ENCODE data around the gene MBL2.

MBL2 gene

GRCh38 chr10:52768001-52768532 lies 4.5 kb downstream of the MBL2 start:
- Mint-ChIP-seq H3K27me3 (no peaks in the 10 kb centered on the region), H3K36me3 (ENCODE audit: insufficient read depth) (no peaks in the 10 kb centered on the region), H3K4me1 (no peaks in the 10 kb centered on the region), H3K4me3 (no peak overlapping the region), H3K9me3 (peaks cover 3% of the 10 kb centered on the region), H3K27ac (ENCODE audit: low read depth) (no peak overlapping the region)
- ATAC-seq (replicated peaks; ENCODE audit: extremely low read depth, poor library complexity, severe bottlenecking), result no peak
- DNase-seq (ENCODE audit: low spot score in 2 of 2), result no peak

- no peaks in the 10 kb centered on the region for H3K36me3 Mint-ChIP-seq (ENCODE audit: insufficient read depth)
- DNase-seq (ENCODE audit: low spot score in 2 of 2) (no peak), ATAC-seq (replicated peaks; ENCODE audit: extremely low read depth, poor library complexity, severe bottlenecking) (no peak)
- no peak overlapping the region for H3K27ac Mint-ChIP-seq (ENCODE audit: low read depth)
- H3K27me3 Mint-ChIP-seq, result no peaks in the 10 kb centered on the region
- peaks cover 27% of the 10 kb centered on the region for H3K9me3 Mint-ChIP-seq
- no peaks in the 10 kb centered on the region for H3K4me1 Mint-ChIP-seq
- no peak overlapping the region for H3K4me3 Mint-ChIP-seq
Observed at GRCh38 chr10:52762088-52762487, 10.5 kb downstream of the MBL2 start.

GRCh38 chr10:52759154-52759553 lies 13.4 kb downstream of the MBL2 start:
- Mint-ChIP-seq H3K27ac (ENCODE audit: low read depth) (no peak overlapping the region), H3K36me3 (ENCODE audit: insufficient read depth) (peaks cover 2% of the 10 kb centered on the region), H3K9me3 (peaks cover 33% of the 10 kb centered on the region), H3K27me3 (no peaks in the 10 kb centered on the region), H3K4me3 (no peak overlapping the region), H3K4me1 (no peaks in the 10 kb centered on the region)
- ATAC-seq (replicated peaks; ENCODE audit: extremely low read depth, poor library complexity, severe bottlenecking) (no peak), DNase-seq (ENCODE audit: low spot score in 2 of 2) (no peak)

GRCh38 chr10:52758406-52758805 lies 14.2 kb downstream of the MBL2 start:
- no peaks in the 10 kb centered on the region for H3K27me3 Mint-ChIP-seq
- peaks cover 33% of the 10 kb centered on the region for H3K9me3 Mint-ChIP-seq
- H3K4me3 Mint-ChIP-seq, result no peak overlapping the region
- DNase-seq (ENCODE audit: low spot score in 2 of 2) (no peak), ATAC-seq (replicated peaks; ENCODE audit: extremely low read depth, poor library complexity, severe bottlenecking) (no peak)
- H3K27ac Mint-ChIP-seq (ENCODE audit: low read depth), result no peak overlapping the region
- H3K36me3 Mint-ChIP-seq (ENCODE audit: insufficient read depth), result peaks cover 2% of the 10 kb centered on the region
- no peaks in the 10 kb centered on the region for H3K4me1 Mint-ChIP-seq

GRCh38 chr10:52757773-52758172 lies 14.8 kb downstream of the MBL2 start:
- Mint-ChIP-seq H3K27me3 (no peaks in the 10 kb centered on the region), H3K4me1 (no peaks in the 10 kb centered on the region), H3K9me3 (peaks cover 33% of the 10 kb centered on the region), H3K4me3 (no peak overlapping the region), H3K27ac (ENCODE audit: low read depth) (no peak overlapping the region), H3K36me3 (ENCODE audit: insufficient read depth) (peaks cover 2% of the 10 kb centered on the region)
- DNase-seq (ENCODE audit: low spot score in 2 of 2), result no peak
- no peak for ATAC-seq (replicated peaks; ENCODE audit: extremely low read depth, poor library complexity, severe bottlenecking)

GRCh38 chr10:52756966-52757365 lies 15.6 kb downstream of the MBL2 start:
- Mint-ChIP-seq H3K36me3 (ENCODE audit: insufficient read depth) (peaks cover 2% of the 10 kb centered on the region), H3K4me1 (no peaks in the 10 kb centered on the region), H3K27ac (ENCODE audit: low read depth) (no peak overlapping the region), H3K9me3 (peaks cover 32% of the 10 kb centered on the region), H3K4me3 (no peak overlapping the region), H3K27me3 (no peaks in the 10 kb centered on the region)
- ATAC-seq (replicated peaks; ENCODE audit: extremely low read depth, poor library complexity, severe bottlenecking) (no peak), DNase-seq (ENCODE audit: low spot score in 2 of 2) (no peak)

- ATAC-seq (replicated peaks; ENCODE audit: extremely low read depth, poor library complexity, severe bottlenecking) (no peak), DNase-seq (ENCODE audit: low spot score in 2 of 2) (no peak)
- H3K27ac Mint-ChIP-seq (ENCODE audit: low read depth), result no peak overlapping the region
- H3K4me1 Mint-ChIP-seq, result no peaks in the 10 kb centered on the region
- H3K36me3 Mint-ChIP-seq (ENCODE audit: insufficient read depth), result peaks cover 2% of the 10 kb centered on the region
- no peak overlapping the region for H3K4me3 Mint-ChIP-seq
- H3K27me3 Mint-ChIP-seq, result no peaks in the 10 kb centered on the region
- H3K9me3 Mint-ChIP-seq, result peaks cover 27% of the 10 kb centered on the region
Observed at GRCh38 chr10:52756295-52756694, 16.3 kb downstream of the MBL2 start.

GRCh38 chr10:52755297-52756062 lies 17.1 kb downstream of the MBL2 start:
- DNase-seq (ENCODE audit: low spot score in 2 of 2), result no peak
- no peak overlapping the region for H3K27ac Mint-ChIP-seq (ENCODE audit: low read depth)
- no peak for ATAC-seq (replicated peaks; ENCODE audit: extremely low read depth, poor library complexity, severe bottlenecking)
- no peaks in the 10 kb centered on the region for H3K4me1 Mint-ChIP-seq
- H3K4me3 Mint-ChIP-seq, result no peak overlapping the region
- no peaks in the 10 kb centered on the region for H3K27me3 Mint-ChIP-seq
- peaks cover 22% of the 10 kb centered on the region for H3K9me3 Mint-ChIP-seq
- H3K36me3 Mint-ChIP-seq (ENCODE audit: insufficient read depth), result peaks cover 2% of the 10 kb centered on the region

- peaks cover 17% of the 10 kb centered on the region for H3K9me3 Mint-ChIP-seq
- H3K27me3 Mint-ChIP-seq, result no peaks in the 10 kb centered on the region
- no peak overlapping the region for H3K27ac Mint-ChIP-seq (ENCODE audit: low read depth)
- H3K4me3 Mint-ChIP-seq, result no peak overlapping the region
- H3K4me1 Mint-ChIP-seq, result no peaks in the 10 kb centered on the region
- DNase-seq (ENCODE audit: low spot score in 2 of 2) (no peak), ATAC-seq (replicated peaks; ENCODE audit: extremely low read depth, poor library complexity, severe bottlenecking) (no peak)
- peaks cover 2% of the 10 kb centered on the region for H3K36me3 Mint-ChIP-seq (ENCODE audit: insufficient read depth)
Observed at GRCh38 chr10:52752801-52753445, 19.7 kb downstream of the MBL2 start.

GRCh38 chr10:52752261-52752660 lies 20.3 kb downstream of the MBL2 start:
- Mint-ChIP-seq H3K27me3 (no peaks in the 10 kb centered on the region), H3K27ac (ENCODE audit: low read depth) (no peak overlapping the region), H3K4me3 (no peak overlapping the region)

GRCh38 chr10:52751337-52751736 lies 21.2 kb downstream of the MBL2 start:
- Mint-ChIP-seq H3K36me3 (ENCODE audit: insufficient read depth) (no peaks in the 10 kb centered on the region), H3K9me3 (peaks cover 20% of the 10 kb centered on the region), H3K27ac (ENCODE audit: low read depth) (no peak overlapping the region), H3K27me3 (no peaks in the 10 kb centered on the region), H3K4me1 (no peaks in the 10 kb centered on the region), H3K4me3 (no peak overlapping the region)
- DNase-seq (ENCODE audit: low spot score in 2 of 2), result no peak
- ATAC-seq (replicated peaks; ENCODE audit: extremely low read depth, poor library complexity, severe bottlenecking), result no peak

More at GRCh38 chr10:52752261-52752660, 20.3 kb downstream of the MBL2 start:
- Mint-ChIP-seq H3K4me1 (no peaks in the 10 kb centered on the region), H3K36me3 (ENCODE audit: insufficient read depth) (peaks cover 2% of the 10 kb centered on the region), H3K9me3 (peaks cover 20% of the 10 kb centered on the region)
- no peak for DNase-seq (ENCODE audit: low spot score in 2 of 2)
- no peak for ATAC-seq (replicated peaks; ENCODE audit: extremely low read depth, poor library complexity, severe bottlenecking)

- ATAC-seq (replicated peaks; ENCODE audit: extremely low read depth, poor library complexity, severe bottlenecking) (no peak), DNase-seq (ENCODE audit: low spot score in 2 of 2) (no peak)
- Mint-ChIP-seq H3K4me1 (no peaks in the 10 kb centered on the region), H3K4me3 (no peak overlapping the region), H3K27ac (ENCODE audit: low read depth) (no peak overlapping the region), H3K36me3 (ENCODE audit: insufficient read depth) (no peaks in the 10 kb centered on the region), H3K27me3 (no peaks in the 10 kb centered on the region), H3K9me3 (peaks cover 20% of the 10 kb centered on the region)
Observed at GRCh38 chr10:52750629-52751028, 22.0 kb downstream of the MBL2 start.

- Mint-ChIP-seq H3K27me3 (no peaks in the 10 kb centered on the region), H3K4me1 (no peaks in the 10 kb centered on the region), H3K4me3 (no peak overlapping the region), H3K27ac (ENCODE audit: low read depth) (no peak overlapping the region), H3K36me3 (ENCODE audit: insufficient read depth) (no peaks in the 10 kb centered on the region), H3K9me3 (peaks cover 20% of the 10 kb centered on the region)
- ATAC-seq (replicated peaks; ENCODE audit: extremely low read depth, poor library complexity, severe bottlenecking) (no peak), DNase-seq (ENCODE audit: low spot score in 2 of 2) (no peak)
Observed at GRCh38 chr10:52747694-52748093, 24.9 kb downstream of the MBL2 start.
